HG03558 (cell line): ENCODE data around the gene PEX5L.
A peak's percentile ranks its signal among the peaks of the same experiment; 100 is the strongest.

ENCODE experiments used
- ATAC-seq: cut with Tn5 transposase; IDR thresholded peaks from one replicate; pipeline ENCODE4 v1.9.1; 2021; ENCODE audit warnings: moderate number of reproducible peaks; ENCODE audit not compliant: unreplicated experiment; ENCODE audit errors: extremely low read depth

The PEX5L gene

DNA sequence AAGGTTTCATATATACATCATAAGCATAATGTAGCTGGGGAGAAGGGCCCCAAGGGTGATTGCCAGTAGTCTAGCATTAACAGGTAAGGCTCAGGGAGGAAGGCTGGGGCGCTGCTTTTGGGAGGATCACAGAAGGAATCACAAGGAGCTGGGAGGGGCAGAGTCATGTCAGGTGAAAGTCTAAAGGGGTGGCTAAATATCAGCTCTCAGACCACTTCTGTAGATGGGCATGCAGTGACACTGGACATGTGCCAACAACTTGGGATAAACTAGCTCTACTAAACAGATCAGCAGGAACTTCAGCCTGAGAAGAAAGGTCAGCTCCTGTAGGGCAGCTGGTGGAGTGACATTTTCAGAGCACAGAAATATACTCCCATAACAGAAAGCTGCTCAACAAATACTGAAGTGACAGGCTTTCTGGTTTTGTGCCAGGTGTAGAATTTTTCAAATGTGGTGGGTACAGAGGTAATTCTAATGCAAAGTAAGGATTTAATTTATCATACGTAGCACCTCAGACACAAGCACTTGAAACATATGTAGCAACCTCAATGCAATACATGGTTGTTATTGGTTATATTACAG, 79.4 kb downstream of the PEX5L start:
- no peak for ATAC-seq

GRCh38 chr3:179956416-179956830, 80.3 kb downstream of the PEX5L start:
- ATAC-seq, result peak; percentile 86

DNA sequence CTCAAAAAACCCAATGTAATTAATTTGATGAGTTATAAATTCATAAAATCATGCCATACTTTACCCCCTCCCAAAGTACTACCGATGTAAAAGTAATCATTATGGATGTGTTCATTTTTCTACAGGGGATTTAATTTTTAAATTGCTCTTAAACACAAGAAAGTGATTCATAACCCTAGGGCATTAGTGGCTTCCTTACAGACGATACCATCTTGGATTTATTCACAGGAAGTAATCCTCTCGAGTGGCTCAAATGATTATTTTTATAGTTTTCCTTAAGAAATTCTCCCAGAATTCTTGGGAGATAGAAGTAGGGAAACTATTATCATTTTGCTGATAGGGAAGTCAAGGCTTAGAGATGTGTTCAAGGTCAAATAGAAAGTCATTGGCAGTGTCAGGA, 80.9 kb downstream of the PEX5L start:
- no peak for ATAC-seq

- no peak for ATAC-seq
Measured at GRCh38 chr3:179955286-179955685, 81.5 kb downstream of the PEX5L start.

GRCh38 chr3:179953993-179954870, 82.5 kb downstream of the PEX5L start:
- ATAC-seq, result no peak

DNA sequence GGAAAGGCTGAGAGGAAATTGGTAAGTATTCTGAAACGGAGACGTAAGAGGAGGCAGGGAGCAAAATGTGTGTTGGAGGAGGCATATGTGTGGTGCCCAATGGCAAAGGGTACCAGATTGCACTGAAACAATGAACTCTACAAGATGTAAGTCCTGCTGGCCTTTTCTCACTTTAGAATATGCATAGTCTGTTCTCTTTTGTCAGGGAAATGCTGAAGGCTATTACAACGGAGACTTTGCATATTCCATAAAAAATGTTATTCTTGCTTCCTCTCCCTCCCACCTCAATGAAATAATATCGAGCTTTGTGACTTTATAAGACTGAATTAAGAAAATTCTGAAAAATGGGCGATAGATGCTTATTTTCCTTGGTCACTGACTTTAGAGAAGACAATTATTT, 85.9 kb downstream of the PEX5L start:
- no peak for ATAC-seq

DNA sequence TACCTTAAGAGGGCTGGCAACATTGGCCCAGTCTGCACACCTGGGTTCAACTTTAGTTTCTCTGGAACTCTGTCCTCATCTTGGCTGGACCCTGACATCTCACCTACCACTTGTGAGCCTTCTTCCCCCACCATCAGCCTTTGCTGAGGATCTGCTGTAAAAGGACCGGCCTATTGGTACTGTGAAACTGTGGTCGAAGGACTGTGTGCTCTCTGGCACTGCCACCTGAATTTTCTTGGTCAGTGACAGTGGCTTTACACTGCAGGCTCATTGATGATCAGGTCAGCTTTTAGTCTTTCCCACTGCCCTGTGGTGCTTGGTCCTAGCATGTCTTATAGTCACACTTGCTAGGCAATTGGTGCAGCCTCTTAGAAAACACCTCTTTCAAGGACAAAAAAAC, 86.9 kb downstream of the PEX5L start:
- no peak for ATAC-seq

- peak; percentile 78 for ATAC-seq
Measured at GRCh38 chr3:179949412-179949811, 87.3 kb downstream of the PEX5L start.

- ATAC-seq, result no peak
Measured at GRCh38 chr3:179948740-179949139, 88.0 kb downstream of the PEX5L start.

DNA sequence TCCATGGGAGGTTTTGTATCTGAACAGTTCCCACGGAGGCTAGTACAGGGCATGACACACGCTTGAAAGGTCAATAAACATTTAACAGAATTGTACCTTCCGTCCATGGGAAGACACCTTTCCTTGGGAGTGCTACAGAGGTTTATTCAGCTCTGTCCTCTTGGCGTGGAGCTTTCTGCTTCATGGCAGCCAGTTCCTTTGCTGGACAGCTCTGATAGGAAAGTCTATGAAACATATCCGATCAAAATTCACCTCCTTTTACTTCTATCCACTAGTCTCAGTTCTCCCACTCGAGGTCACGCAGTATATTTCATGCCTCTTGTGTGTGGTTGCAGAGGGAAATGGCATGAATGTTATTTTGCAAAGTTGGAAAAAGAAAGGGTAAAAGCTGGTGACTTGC, 91.2 kb downstream of the PEX5L start:
- ATAC-seq, result no peak

- ATAC-seq, result no peak
Measured at GRCh38 chr3:179943117-179943880, 93.4 kb downstream of the PEX5L start.

- no peak for ATAC-seq
Measured at GRCh38 chr3:179942553-179943075, 94.1 kb downstream of the PEX5L start.

DNA sequence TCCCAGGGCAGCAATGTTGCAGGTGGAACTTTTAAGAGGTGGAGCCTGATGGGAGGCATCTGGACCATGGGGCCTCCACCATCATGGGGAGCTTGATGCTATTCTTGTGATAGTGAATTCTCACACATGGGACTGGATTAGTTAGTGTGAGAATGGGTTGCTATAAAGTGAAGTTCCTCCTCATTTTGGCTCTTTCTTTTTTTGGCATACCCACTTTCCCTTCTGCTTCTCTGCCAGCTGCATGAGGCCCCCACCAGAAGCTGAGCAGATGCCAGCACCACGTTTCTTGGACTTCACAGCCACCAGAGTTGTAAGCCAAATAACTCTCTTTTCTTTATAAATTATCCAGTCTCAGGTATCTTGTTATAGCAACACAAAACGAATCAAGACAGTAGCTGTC, 101.0 kb downstream of the PEX5L start:
- ATAC-seq, result no peak

GRCh38 chr3:179933914-179934313, 102.8 kb downstream of the PEX5L start:
- ATAC-seq, result no peak

DNA sequence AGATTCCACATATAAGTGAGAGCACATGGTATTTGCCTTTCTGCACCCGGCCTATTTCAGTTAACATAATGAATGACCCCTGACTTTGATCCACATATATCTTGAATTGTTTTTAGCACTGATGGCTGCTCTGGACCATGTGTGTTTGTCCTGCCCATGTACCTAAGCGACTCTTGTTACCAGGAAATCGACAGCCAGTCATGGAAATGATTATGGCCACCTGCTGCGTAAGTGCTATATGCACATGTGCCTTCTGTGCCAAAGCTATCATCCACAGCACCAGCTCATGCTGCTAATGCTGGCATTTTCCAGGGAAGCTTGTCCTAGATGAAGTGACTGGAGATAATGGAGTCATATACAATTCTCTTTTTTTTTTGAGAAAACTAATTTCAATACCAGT, 103.7 kb downstream of the PEX5L start:
- no peak for ATAC-seq

DNA sequence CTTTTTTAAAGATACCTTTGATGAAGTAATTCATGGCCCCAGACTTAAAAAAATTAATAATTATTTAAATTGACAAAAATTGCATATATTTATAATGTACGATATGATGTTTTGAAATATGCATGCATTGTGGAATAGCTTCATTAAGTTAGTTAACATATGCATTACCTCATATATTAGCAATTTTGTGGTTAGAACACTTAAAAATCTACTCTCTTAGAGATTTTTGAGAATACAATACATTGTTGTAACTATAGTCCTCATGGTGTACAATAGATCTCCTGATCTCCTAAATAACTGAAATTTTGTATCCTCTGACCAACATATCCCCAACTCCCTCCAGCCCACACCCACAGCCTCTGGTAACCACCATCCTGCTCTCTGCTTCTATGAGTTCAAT, 104.1 kb downstream of the PEX5L start:
- ATAC-seq, result no peak

GRCh38 chr3:179929091-179929529, 107.6 kb downstream of the PEX5L start:
- peak; percentile 46 for ATAC-seq

DNA sequence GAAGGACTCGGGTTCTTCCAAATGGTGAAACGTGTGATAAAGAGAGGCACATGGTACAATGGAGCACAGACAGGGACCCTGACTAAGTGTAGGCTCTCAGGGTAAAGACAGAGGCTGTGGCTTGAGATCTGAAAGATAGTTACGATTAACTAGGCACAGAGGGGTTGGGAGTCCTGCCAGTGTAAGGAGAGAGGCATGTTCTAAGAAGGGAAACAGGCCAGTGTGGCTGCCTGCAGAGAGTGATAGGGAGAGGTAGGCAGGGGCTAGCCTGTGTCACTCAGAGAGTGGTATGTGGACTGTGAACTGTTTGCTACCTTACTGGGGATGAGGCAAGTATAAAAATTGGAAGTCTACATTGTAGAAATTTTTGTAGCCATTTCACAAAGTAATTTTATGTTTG, 109.5 kb downstream of the PEX5L start:
- no peak for ATAC-seq

DNA sequence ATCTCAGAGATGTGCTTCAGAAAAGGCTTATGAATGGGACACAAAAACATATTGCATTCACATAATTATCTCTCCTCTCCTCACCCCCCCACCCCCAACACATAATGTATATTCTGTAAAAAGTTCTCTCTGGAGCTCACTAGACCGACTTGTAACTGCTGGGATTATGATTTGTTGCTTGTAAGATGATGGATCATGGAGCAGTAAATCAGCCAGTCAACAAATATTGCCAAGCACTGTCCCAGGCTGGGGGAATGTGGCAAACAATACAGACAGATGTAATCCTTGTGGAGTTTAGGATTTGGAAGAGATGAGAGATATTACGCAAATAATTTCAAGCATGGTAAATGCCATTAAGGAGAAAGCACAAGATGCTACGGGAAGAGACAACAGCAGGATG, 114.8 kb downstream of the PEX5L start:
- no peak for ATAC-seq

GRCh38 chr3:179921500-179921899, 115.2 kb downstream of the PEX5L start:
- peak; percentile 86 for ATAC-seq
